HG02678 (cell line): ENCODE results near the gene PLSCR5.
A peak's percentile ranks its signal among the peaks of the same experiment; 100 is the strongest.

Experiments used
- ATAC-seq: cut with Tn5 transposase; IDR thresholded peaks from one replicate; pipeline ENCODE4 v1.9.1; 2021; ENCODE audit warnings: mild to moderate bottlenecking, moderate library complexity; ENCODE audit not compliant: unreplicated experiment

PLSCR5 gene, protein sequence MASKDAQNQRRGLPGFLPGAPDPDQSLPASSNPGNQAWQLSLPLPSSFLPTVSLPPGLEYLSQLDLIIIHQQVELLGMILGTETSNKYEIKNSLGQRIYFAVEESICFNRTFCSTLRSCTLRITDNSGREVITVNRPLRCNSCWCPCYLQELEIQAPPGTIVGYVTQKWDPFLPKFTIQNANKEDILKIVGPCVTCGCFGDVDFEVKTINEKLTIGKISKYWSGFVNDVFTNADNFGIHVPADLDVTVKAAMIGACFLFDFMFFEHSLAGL

DNA sequence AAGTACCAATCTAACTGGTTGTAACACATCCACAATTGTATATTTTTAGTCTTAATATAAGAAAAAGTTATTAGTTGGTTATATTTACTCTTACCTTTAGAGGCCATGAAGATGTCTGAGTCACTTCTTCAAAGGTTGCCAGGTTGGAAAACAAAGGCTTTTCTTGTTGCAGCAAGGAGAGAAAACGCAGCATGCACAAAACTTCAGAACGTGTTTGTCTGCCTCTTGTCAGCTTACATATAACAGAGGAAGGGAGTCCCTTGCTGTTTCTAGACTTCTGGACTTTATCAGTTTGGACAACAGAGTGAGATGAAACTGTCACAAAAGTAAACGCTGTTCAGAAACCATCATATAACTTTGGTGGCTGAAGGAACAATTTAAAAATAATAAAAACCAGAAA lies at the start of gene PLSCR5:
PLSCR5 (minus strand) TSS at position 241 of the 400 bp plus-strand sequence; CDS start at position 107, 134 bp downstream.
- no peak for ATAC-seq

DNA sequence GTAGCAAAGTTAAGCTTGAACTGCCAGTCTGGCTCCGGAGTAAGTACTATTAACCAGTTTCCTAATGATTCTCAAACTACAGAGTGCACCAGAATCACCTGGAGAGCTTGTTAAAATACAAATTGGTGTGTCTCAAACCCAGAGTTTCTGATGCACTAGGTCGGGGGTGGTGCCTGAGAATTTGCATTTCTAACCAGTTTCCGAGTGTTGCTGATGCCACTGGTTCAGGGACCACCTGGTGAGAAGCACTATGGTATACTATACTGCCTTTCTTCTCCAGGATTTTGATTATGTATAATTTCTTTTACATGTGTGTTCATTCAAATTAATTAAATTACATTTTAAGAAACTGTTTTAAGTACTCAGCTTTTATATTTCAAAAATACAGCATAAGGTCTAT lies 48.8 kb upstream of the PLSCR5 start:
- ATAC-seq = no peak

DNA sequence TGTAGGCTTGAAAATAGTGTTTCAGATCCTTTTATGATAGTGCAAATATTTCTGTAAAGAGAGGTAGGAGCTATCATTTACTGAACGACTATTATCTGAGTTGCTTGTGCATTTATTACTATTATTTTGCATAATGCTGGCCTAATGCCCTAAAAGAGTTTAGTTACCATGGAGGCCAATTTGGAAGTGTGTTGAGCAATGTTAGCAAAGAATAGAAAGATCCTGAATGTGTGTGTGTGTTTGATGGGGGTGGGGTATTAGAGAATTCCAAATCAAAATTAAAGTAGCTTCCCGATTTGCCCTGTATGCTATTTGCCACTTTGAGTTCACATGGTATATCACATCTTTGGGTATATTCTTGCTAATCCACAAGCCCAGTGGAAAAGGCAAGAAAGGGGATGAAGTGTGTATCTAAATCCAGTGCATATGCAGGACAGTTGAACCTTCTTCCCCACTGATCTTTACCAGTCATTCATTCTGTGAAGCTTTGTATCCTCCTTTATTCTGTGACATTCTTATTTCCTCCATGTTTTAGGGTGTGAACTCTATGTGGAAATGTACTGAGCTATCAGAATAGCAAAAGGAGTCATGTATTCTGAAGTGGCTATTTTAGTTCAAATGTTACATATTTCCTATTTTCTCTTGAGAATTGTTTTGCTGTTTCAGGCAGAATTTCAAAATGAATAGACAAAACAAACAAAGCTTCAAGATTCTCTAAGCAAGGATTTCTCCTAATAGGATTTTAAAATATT lies 45.7 kb upstream of the PLSCR5 start:
- ATAC-seq = no peak

DNA sequence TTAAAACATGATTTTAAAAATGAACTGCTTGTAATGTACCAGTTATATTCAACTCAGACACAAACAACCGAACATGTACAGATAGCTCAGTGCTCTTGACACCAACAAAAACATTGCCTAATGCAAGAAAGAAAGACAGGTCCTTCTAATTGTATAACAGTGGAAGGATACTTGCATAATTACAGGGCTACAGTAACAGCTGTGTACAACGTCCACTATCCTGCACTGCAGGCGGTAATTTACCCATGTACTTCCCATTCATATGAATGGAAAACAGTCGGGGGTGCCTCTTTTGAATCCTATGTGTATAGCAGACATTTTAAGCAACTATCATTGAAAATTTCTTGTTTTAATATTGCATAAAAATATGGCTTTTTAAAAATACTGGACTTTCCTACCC lies 41.1 kb upstream of the PLSCR5 start:
- ATAC-seq = no peak

DNA sequence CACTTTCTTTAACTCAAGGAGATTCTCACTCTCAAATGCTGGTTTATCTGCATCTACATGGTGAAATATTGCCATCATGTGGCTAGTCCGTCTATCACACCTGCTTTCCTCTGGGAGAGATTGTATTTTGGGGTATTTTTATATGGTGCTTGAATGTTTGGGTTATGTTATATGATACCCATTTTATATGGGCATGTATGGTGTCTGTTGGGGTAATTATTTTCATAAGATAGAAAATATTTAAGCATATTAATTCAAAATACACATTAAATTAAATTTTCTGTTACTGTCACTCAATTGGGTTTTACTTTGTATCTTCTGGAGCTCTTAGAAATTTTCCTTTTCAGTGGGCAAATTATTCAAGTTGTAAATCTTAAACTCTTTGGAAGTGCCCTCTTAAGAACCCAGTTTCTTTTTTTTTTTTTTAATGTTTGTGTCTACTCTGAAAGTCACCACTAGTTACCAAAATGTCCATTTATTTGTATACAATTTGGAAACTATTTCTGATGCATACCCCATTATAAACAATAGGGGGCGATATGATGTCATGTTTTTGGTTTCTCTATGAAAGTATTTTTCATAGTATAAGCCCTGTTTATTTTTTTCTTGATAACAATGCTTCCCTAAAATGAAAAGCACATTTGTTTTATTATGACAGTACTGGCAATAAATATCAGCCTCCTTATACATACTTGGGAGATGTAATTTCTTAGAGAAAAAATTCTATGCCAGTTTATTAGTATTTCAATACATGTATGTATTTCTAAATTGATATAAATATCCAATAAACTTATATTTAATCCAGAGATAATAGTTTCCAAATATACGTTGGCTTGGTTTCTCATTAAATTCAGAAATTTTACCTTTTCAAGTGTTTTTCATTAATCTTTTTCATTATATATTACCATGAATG lies 36.1 kb upstream of the PLSCR5 start:
- ATAC-seq = peak; percentile 85

DNA sequence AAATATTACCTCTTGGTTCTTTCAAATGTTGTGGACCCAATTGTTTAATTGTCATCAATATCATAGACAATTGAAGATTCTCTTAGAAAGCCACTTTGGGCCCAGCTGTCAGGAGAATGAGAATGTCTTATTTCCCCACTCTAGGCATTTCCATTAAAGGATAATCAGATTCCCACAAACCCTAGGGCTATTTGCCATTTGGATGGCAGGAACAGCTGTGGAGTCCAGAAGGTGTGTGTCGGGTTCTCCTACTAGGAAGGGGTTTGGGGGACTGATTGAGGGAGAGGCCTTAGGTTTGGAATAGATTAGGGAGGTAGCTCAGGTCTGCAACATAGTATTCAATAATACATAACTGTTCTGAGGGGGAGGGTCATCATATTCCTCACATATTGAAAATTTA lies 35.2 kb upstream of the PLSCR5 start:
- ATAC-seq = no peak

DNA sequence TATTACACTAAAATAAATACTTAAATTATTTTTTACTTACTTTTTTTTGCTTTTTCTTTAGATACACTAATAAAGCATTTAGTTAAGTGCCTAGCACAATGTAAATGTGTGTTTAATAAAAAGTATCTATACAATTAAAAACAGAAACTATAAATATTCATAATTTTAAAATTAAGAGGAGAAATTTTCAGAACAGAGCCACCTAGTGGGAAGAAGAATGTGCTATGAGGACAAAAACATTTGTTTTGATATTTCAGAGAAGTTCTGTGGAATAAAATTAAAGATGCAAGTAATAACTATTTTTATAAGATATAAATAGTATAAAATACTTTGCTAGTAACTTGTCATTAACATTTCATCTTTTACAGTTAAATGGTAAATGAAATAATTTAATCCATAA lies 33.6 kb upstream of the PLSCR5 start:
- ATAC-seq = no peak

DNA sequence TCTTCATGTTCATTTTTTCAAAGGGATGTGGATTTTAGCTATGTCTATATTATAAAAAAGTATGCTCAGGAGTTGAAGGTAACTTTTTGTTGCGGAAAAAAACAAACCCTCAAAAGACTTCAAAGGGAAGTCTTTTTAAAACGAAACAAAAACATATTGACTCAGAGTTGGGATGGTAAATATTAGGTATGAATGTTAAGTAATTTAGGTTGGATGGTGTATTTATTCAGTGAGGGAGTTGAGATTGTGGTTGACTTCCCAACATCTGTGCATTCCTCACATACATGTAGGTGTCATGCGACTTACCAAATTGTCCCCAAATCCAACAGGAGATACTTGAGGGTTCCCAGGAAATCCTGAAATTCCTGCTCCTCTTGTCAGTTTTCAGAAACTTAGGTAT lies 32.7 kb upstream of the PLSCR5 start:
- ATAC-seq = no peak

DNA sequence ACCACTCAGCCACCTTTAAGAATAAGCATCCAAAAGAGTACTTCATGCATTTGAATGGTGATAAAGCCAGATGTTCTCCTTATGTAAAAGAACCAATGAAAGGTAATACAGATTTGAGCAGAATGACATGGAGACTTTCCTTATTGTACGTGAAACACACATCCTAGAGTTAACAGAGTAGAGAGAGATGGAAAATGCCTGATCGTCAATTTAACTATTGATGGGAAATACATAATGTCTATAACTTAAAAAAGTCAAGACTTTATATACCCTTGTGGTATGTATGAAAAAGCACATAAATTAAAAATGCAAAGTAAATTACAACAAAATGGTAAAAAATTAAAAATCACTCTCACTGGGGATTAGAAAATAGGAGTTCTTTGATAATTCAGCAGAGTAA lies 31.7 kb upstream of the PLSCR5 start:
- no peak for ATAC-seq

DNA sequence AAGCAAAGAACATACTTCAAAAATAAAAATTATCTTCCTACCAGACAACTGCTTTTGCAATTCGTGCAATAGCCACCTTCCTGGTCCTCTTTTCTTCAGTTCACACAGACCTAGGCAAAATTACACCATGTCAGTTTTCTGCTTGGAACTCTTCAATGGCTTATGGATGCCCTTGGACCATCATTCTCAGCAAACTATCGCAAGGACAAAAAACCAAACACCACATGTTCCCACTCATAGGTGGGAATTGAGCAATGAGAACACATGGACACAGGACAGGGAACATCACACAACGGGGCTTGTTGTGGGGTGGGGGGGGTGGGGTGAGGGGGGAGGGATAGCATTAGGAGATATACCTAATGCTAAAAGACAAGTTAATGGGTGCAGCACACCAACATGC lies 29.2 kb upstream of the PLSCR5 start:
- ATAC-seq = no peak

DNA sequence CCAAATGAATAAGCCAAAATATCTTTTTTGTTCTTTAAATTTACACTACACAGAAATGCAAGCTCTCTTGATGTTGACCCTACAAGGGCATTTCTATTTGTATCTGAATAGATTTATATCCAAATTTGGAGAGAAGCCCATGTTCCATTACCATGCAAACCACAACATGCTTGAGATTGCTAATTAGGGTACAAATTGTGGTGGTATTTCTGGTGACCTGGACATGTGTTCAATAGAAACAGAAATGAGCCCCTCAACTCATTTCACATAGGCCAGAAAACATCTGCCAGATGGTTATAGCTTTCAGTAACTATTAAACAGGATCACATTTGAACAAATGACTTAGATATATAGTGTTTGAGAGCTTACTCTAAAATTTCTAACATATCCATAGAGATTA lies 23.5 kb upstream of the PLSCR5 start:
- no peak for ATAC-seq

DNA sequence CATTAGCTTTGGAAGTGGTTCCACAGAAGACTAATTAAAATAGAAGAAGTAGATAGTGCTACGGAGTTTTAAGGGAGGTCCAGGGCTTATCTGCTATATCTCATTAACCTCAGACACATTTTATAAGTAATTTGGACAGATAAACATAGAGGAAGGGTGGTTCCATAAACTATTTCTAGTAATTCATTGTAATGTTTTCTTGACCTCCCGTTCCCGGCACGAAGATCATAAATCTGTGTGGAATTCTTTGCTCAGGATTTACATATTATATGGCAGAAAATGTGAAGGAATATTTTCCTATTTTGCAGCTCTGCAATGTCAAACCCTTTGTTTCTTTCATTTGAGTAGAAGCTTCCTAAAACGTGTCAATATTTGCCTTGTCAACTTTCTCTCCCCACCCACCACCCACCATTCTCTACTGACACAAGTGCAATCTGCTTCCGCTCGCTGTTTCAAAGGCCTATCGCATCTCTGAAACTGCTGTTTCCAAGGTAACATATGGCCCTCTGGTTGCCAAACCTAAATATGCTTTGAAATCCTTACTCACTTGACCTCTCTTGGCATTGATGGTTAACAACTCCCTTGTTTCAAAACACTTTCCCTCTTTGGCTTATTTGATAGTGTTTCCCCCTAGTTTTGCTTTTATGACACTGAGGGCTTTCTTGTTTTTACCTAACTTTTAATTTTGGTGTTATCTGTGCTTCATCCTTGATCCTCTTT lies 21.4 kb upstream of the PLSCR5 start:
- ATAC-seq = no peak

DNA sequence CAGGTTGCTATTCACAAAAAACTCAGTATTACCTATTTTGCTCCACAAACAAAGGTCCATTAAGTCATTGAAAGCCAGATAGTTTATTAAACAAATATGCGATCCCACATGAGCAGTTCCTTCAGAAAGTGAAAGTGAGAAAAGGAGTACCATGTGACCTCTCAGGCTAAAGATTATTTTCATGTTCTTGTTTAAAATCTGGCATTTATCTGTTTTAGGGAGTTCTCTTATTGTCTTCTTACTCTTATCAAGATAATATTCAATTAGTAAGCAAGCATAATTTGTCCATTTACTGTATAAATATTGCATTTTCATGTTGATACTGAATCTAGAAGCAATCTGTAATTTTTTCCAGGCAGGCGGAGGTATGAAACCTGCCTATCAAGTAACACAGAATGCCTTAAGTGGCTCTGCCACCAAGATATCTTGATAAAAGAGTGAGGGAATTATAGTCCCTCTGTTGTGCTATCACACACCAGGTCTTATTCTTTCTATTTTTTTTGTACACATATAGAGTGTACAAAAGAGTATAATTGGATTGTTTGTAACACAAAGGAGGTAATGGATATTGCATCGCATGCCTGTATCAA lies 20.1 kb upstream of the PLSCR5 start:
- peak; percentile 71 for ATAC-seq

DNA sequence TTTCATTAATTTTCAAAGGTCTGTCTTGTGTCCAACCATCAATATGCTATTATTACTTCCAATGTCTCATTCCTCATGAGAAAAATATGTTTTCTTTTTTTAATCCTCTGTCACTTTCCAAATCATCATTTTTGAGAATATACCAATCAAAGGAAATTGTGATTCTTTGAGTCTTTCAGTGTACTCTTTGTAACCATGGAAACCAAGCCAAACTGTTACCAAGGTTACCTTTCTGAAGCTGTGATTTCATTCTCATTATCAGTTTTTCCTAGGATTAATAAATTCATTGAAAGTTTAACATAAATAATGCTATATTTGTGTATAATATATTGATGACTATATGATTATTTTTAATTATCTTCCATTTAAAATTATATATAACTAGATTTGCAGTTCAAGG lies 16.6 kb upstream of the PLSCR5 start:
- ATAC-seq = no peak

DNA sequence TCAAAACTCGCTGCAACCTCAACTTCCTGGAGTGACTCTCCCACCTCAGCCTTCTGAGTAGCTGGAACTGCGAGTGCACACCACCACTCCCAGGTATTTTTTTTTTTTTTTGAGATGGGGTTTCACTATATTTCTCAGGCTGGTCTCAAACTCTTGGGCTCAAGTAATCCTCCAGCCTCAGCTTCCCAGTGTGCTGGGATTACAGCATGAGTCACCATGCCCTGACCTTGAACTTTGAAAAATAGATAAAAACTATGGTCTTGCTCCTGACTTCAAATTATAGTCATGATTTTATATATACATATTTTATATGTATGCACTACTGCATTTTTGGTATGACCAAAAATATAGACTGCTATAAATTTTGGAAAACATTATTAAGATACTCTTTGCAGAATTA lies 6.9 kb upstream of the PLSCR5 start:
- no peak for ATAC-seq

DNA sequence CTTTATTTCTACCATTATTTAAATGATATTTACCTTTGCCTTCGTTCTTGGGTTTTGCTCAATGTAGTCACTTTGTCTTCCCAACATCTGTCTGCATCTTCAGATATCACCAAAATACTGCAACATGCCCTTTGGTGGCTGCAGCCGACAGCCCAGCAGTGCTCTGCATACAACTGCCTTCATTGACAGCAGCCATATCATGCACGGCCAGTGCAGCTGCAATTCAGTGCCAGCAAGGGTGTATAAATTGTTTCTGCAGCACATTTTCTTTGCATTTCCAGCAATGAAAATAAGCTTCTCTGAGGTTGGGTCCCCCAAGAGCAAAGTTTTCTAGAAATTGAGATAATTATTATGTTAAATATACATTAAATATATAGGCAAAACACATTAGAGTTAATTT lies 6.0 kb upstream of the PLSCR5 start:
- ATAC-seq = no peak

DNA sequence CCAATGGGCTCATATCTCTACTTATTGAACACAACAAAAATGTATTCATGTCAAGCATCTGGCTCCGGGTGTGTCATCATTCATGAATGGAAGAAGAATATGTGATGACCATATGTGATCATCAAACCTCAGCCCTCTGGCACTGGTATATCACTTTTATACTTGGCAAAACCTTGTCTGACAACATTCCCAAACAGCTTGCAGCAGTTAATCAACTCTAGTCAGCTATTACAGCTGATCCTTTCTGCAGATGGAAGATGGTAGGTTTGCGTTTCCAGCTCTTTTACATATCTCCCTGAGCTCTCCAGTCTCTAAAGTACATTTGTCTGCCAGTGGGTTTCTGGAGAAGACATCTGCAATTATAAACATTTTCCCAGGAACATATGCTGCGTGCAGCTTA lies 6.6 kb downstream of the PLSCR5 start:
- ATAC-seq = no peak

DNA sequence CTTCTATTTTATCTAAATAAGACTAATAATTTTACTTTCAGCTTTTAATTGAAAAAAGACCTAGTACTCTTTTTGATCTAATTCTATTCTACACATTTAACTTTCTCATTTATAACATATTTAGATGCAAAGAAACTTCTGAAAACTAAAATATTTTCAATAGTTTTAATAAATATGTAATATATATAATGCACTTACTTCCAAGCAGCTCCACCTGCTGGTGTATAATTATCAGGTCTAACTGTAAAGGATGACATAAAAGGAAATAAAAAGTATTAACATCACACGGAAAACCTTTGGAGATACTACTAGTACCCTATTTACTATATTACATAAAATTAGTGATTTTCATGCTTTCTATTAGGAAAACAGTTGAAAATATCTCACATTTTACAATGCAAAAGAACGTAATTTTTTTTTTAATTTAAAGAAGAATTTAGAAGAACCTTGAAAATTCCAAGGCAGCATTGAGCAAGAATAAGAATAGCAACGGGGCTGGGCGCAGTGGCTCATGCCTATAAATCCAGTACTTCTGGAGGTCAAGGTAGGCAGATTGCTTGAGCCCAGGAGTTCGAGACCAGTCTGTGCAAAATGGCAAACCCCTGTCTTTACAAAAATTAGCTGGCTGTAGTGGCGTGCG lies 10.2 kb downstream of the PLSCR5 start:
- no peak for ATAC-seq

DNA sequence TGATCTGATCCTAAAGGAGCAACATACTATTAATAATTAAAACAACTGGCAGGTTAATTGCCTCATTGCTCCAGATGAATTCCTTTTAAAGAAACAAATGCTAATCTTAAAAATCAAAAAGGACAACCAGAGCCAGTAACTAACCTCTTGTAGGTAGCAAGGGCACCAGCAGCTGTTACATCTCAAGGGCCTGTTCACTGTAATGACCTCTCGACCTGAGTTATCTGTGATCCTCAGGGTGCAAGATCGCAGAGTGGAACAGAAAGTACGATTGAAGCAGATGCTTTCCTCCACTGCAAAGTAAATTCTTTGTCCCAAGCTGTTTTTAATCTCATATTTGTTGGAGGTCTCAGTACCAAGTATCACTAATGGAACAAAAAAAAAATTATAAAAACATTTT lies 11.4 kb downstream of the PLSCR5 start:
- ATAC-seq = no peak

DNA sequence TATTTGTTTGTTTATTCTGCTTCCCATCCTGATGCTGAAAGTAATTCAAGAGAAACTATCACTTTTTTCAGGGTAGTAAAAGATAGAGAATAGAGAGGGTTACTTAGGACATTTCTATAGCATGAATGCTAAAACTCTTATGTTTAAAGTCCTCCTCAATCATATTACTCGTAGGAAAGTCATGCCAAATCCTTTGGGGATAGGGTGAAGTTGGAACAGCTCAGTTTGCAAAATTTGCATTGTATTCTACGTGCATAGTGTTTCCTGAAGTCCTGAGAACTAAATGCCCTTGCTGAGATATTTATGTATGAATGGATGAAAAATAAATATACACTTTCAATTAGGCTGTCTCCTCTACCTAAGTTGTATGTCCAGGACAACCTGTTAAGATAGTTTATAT lies 14.6 kb downstream of the PLSCR5 start:
- ATAC-seq = no peak
